BE2C (cell line): ENCODE measurements around the gene KRTAP10-1.

Experiments used
- DNase-seq: peaks from one replicate; pipeline ENCODE4 v3.0.0-alpha.2; 2020
- H3K27me3 ChIP-seq: fragments of 250-450 bp; sonication (Bioruptor Pico); 2 replicates; pipeline ENCODE4 v1.5.1; 2020; ENCODE audit warnings: mild to moderate bottlenecking
- H3K36me3 ChIP-seq: fragments of 250-450 bp; sonication (Bioruptor Pico); 2 replicates; pipeline ENCODE4 v1.5.1; 2020; ENCODE audit warnings: mild to moderate bottlenecking
- H3K4me1 ChIP-seq: fragments of 250-450 bp; sonication (Bioruptor Pico); 2 replicates; pipeline ENCODE4 v1.5.1; 2020
- H3K4me3 ChIP-seq: 2 replicates; pipeline ENCODE4 v1.5.1; 2011; ENCODE audit warnings: low read depth, low read length
- H3K9me3 ChIP-seq: fragments of 250-450 bp; sonication (Bioruptor Pico); 2 replicates; pipeline ENCODE4 v1.5.1; 2020
- CTCF ChIP-seq: IDR thresholded peaks from 2 replicates; pipeline ENCODE4 v1.5.1; 2012; ENCODE audit warnings: mild to moderate bottlenecking, low read depth, low read length

The KRTAP10-1 gene

GRCh38 chr21:44496564-44497550 is 43.1 kb downstream of the KRTAP10-1 start:
- no peak for TF ChIP-seq CTCF
- peaks cover 92% of the 10 kb centered on the region for H3K27me3 ChIP-seq

GRCh38 chr21:44495611-44496563 is 44.1 kb downstream of the KRTAP10-1 start:
- Histone ChIP-seq H3K36me3 (no peaks in the 10 kb centered on the region), H3K4me3 (no peak overlapping the region), H3K27me3 (peaks cover 89% of the 10 kb centered on the region), H3K4me1 (no peaks in the 10 kb centered on the region), H3K9me3 (no peaks in the 10 kb centered on the region)
- no peak for TF ChIP-seq CTCF
- no peak for DNase-seq

More at GRCh38 chr21:44496564-44497550, 43.1 kb downstream of the KRTAP10-1 start:
- H3K36me3 ChIP-seq: no peaks in the 10 kb centered on the region
- H3K4me3 ChIP-seq: no peak overlapping the region
- H3K9me3 ChIP-seq: no peaks in the 10 kb centered on the region
- H3K4me1 ChIP-seq: no peaks in the 10 kb centered on the region
- no peak for DNase-seq

- no peak for DNase-seq
- no peaks in the 10 kb centered on the region for H3K36me3 ChIP-seq
- H3K9me3 ChIP-seq: no peaks in the 10 kb centered on the region
- H3K4me3 ChIP-seq: no peak overlapping the region
- TF ChIP-seq CTCF: no peak
- H3K27me3 ChIP-seq: peaks cover 82% of the 10 kb centered on the region
- H3K4me1 ChIP-seq: no peaks in the 10 kb centered on the region
Measured at GRCh38 chr21:44494956-44495355, 45.0 kb downstream of the KRTAP10-1 start.

GRCh38 chr21:44494418-44494817 is 45.6 kb downstream of the KRTAP10-1 start:
- Histone ChIP-seq H3K36me3 (no peaks in the 10 kb centered on the region), H3K9me3 (no peaks in the 10 kb centered on the region), H3K4me3 (no peak overlapping the region), H3K4me1 (no peaks in the 10 kb centered on the region), H3K27me3 (peaks cover 76% of the 10 kb centered on the region)
- no peak for DNase-seq
- TF ChIP-seq CTCF: no peak

- Histone ChIP-seq H3K36me3 (no peaks in the 10 kb centered on the region), H3K27me3 (peaks cover 69% of the 10 kb centered on the region), H3K4me1 (no peaks in the 10 kb centered on the region), H3K9me3 (no peaks in the 10 kb centered on the region), H3K4me3 (no peak overlapping the region)
- DNase-seq: no peak
- no peak for TF ChIP-seq CTCF
Measured at GRCh38 chr21:44492567-44493385, 47.2 kb downstream of the KRTAP10-1 start.
